ENCODE results near the gene LSM14A. TPM values are rescaled to one million over a fixed set of nuclear protein-coding genes. Genes with fewer than 3 reads are reported as not detected.

LSM14A gene
- total RNA-seq, 1 experiment from 2014 or later, result 199 TPM

DNA sequence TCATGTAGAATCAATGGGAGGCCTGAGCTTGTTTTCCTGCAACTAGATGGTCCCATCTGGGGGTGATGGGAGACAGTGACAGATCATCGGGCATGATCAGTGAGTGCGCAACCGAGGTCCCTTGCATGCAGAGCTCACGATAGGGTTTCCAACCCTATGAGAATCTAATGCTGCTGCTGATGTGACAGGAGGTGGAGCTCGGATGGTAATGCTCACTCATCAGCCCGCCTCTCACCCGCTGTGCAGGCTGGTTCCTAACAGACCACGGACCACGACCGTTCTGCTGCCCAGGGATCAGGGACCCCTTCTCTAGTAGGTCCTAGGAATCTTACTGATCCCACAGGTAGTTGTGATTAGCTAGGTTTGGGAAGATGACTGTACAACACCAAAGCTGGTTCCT, 58.5 kb downstream of the LSM14A start:
- H2BK20ac ChIP-seq (ENCODE audit: low read depth, low read length, poor library complexity, severe bottlenecking), result no peak overlapping the region
- no peak overlapping the region for H2BK15ac ChIP-seq (ENCODE audit: low read depth, low read length)
- H3K4me2 ChIP-seq (ENCODE audit: insufficient read depth, insufficient read length, low read length), result no peak overlapping the region
- H3K9me3 Mint-ChIP-seq, result no peaks in the 10 kb centered on the region
- peaks cover 6% of the 10 kb centered on the region; the same call in 1 of the 2 replicates for H3K4me1 ChIP-seq (ENCODE audit: insufficient read depth, low read length)
- H3K9me3 ChIP-seq (ENCODE audit: control insufficient read depth, low read depth, low read length), result no peaks in the 10 kb centered on the region
- no peaks in the 10 kb centered on the region for H3K23me2 ChIP-seq (ENCODE audit: insufficient read length, low read depth, low read length, poor library complexity, severe bottlenecking)
- H3K79me2 ChIP-seq (ENCODE audit: insufficient read depth, low read length), result no peaks in the 10 kb centered on the region
- H3K36me3 Mint-ChIP-seq (ENCODE audit: insufficient read depth in 1 of 3, low read depth in 3 of 3), result peaks cover 16 to 44% (median 33%) of the 10 kb centered on the region in 3 experiments; a peak in 6 of 7 replicates
- H3K27me3 Mint-ChIP-seq (ENCODE audit: low read depth), result no peaks in the 10 kb centered on the region
- H4K91ac ChIP-seq (ENCODE audit: insufficient read length, low read depth, low read length), result no peak overlapping the region
- H2AFZ ChIP-seq (ENCODE audit: low read length), result no peak overlapping the region
- H2AK5ac ChIP-seq (ENCODE audit: insufficient read length, low read length), result no peak overlapping the region
- no peak overlapping the region for H3K4ac ChIP-seq (ENCODE audit: low read depth, low read length)
- H3K79me1 ChIP-seq (ENCODE audit: insufficient read depth, low read depth, low read length, poor library complexity, severe bottlenecking), result no peaks in the 10 kb centered on the region
- H3K4me1 Mint-ChIP-seq, result peaks cover 35 to 39% of the 10 kb centered on the region in 2 experiments
- H3K27ac Mint-ChIP-seq, result peak overlapping the region; percentile 20 to 97 (median 96); a peak in 3 of 7 replicates
- H2BK12ac ChIP-seq (ENCODE audit: insufficient read length, low read depth, low read length), result no peak overlapping the region
- no peak for DNase-seq
- H4K20me1 ChIP-seq (ENCODE audit: control insufficient read depth, insufficient read depth, insufficient read length), result no peaks in the 10 kb centered on the region
- no CpG with 5 or more reads among the region's 10 CpGs for WGBS (ENCODE audit: extremely low coverage, insufficient read length, low lambda C conversion rate)
- H4K8ac ChIP-seq (replicated peaks; ENCODE audit: insufficient read length, low read depth, low read length), result no peak overlapping the region
- TF ChIP-seq, protein P1, sequence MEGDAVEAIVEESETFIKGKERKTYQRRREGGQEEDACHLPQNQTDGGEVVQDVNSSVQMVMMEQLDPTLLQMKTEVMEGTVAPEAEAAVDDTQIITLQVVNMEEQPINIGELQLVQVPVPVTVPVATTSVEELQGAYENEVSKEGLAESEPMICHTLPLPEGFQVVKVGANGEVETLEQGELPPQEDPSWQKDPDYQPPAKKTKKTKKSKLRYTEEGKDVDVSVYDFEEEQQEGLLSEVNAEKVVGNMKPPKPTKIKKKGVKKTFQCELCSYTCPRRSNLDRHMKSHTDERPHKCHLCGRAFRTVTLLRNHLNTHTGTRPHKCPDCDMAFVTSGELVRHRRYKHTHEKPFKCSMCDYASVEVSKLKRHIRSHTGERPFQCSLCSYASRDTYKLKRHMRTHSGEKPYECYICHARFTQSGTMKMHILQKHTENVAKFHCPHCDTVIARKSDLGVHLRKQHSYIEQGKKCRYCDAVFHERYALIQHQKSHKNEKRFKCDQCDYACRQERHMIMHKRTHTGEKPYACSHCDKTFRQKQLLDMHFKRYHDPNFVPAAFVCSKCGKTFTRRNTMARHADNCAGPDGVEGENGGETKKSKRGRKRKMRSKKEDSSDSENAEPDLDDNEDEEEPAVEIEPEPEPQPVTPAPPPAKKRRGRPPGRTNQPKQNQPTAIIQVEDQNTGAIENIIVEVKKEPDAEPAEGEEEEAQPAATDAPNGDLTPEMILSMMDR (conservative IDR thresholded peaks at IDR 0.05), result no peak
- H3K4me3 Mint-ChIP-seq, result no peak overlapping the region
- no peak overlapping the region for H3K56ac ChIP-seq (ENCODE audit: insufficient read length, low read depth, low read length)
- H3K23ac ChIP-seq (ENCODE audit: insufficient read length, low read depth, low read length), result no peak overlapping the region
- H3T11ph ChIP-seq (ENCODE audit: low read length), result no peak overlapping the region
- no peaks in the 10 kb centered on the region for H3K27me3 ChIP-seq (ENCODE audit: insufficient read depth, low read length)
- no peak overlapping the region for H3K14ac ChIP-seq (ENCODE audit: insufficient read depth, low read length)
- no peak overlapping the region for H3K27ac ChIP-seq (ENCODE audit: insufficient read length, low read depth, low read length)
- no peak overlapping the region for H2BK120ac ChIP-seq (ENCODE audit: low read depth, low read length, poor library complexity, severe bottlenecking)
- H4K5ac ChIP-seq (ENCODE audit: insufficient read length, low read depth, low read length), result no peak overlapping the region
- H3K18ac ChIP-seq (ENCODE audit: insufficient read length, low read depth, low read length), result no peak overlapping the region
- no peak overlapping the region for H3K9ac ChIP-seq (ENCODE audit: extremely low read depth, insufficient read length, low read length)
- H2BK5ac ChIP-seq (ENCODE audit: insufficient read length, low read length), result no peak overlapping the region

All from H9 (cell line).